HFF-Myc (cell line): ENCODE results near the gene KXD1.

Experiments used
- DNase-seq: peaks from one replicate; pipeline ENCODE4 v3.0.0-alpha.2; 2011; ENCODE audit warnings: low read depth; ENCODE audit errors: extremely low read depth
- H3K4me3 ChIP-seq: replicated peaks from 2 replicates; pipeline ENCODE4 v1.5.1; 2011; ENCODE audit warnings: low read depth, mild to moderate bottlenecking, control low read depth, low read length
- TF ChIP-seq, protein P1 (sequence below): IDR thresholded peaks from 2 replicates; pipeline ENCODE4 v1.5.1; 2012; ENCODE audit warnings: mild to moderate bottlenecking, low read depth, low read length, control low read depth; ENCODE audit errors: missing control alignments

KXD1 gene

DNA sequence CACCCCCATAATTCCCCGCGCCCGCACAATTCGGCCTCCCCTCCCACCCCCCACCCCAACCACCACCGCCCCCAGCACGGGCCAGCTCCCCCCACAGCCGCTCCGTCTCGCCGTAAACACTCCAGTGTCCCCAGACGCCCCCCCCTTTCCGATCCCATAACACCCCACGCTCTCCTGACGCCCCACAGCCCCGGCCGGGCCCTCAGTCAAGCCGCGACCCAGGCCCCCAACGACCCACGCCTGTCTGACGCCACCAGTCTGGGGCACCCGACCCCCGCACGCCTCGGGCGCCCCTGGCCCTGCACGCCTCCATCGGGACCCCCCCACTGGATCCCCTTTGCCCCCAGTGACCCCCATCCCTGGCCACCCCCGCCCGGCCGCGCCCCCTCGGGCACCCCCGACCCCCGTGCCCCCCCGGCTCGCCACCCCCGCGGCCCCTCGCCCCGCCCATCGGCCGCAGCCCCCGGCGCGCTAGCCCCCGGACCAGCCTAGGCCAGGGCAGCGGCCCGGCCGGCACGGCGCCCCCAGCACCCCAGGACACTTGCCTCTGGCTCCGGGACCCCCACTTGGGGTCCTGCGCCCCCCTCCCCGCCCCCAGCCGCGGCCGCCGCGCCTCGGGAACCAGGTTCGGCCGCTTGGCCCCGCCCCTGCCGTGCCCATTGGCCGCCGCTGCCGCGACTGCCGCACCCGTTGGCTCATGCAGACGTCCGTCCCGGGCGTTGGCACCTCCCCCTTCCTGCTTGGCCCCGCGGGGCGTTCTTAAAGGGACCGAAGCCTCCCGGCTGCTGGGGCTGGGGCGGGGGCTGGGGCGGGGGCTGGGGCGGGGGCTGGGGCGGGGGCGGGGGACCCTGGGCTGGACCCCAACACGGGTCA, 14.5 kb upstream of the KXD1 start, which contains the start of gene FKBP8:
TSS of gene FKBP8 (minus strand) at position 633 of the 873 bp plus-strand sequence. CDS start 1,603 bp downstream, outside the sequence.
- peak within 1 kb of the TSS; percentile 57 for H3K4me3 ChIP-seq
- DNase-seq: no peak
- TF ChIP-seq, protein P1, sequence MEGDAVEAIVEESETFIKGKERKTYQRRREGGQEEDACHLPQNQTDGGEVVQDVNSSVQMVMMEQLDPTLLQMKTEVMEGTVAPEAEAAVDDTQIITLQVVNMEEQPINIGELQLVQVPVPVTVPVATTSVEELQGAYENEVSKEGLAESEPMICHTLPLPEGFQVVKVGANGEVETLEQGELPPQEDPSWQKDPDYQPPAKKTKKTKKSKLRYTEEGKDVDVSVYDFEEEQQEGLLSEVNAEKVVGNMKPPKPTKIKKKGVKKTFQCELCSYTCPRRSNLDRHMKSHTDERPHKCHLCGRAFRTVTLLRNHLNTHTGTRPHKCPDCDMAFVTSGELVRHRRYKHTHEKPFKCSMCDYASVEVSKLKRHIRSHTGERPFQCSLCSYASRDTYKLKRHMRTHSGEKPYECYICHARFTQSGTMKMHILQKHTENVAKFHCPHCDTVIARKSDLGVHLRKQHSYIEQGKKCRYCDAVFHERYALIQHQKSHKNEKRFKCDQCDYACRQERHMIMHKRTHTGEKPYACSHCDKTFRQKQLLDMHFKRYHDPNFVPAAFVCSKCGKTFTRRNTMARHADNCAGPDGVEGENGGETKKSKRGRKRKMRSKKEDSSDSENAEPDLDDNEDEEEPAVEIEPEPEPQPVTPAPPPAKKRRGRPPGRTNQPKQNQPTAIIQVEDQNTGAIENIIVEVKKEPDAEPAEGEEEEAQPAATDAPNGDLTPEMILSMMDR: no peak

DNA sequence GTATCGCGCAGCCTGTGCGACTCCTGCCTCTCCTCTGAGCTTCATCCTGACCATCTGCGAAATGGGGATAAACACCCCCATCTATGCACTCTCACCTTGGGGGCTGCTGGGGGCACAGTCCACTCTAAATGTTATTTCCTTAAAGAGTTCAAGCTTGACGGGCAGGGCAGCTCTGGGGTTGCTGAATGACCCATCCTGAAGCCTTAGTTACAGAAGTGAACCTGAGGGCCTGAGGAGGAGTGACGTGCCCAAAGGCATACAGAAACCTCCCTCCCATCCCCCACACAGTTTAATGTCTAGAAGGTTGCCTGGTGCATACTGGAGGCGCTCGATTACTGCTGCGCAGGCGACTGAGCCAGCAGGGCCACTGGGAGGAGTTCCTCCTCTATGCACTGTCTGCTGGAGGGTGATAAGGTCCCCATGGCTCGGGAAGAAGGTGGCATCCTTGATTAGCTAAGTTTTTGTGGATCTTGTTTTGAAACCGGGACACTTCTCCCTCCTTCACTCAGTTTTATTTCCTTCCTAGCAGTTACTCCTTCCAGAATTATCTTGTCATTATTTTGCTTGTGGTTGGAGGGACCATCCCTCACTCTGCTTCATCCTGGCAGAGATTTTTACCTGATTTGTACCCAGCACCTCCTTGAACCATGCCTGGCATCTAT, 13.7 kb upstream of the KXD1 start:
- TF ChIP-seq, protein P1: no peak
- H3K4me3 ChIP-seq: peak overlapping the region; percentile 57
- DNase-seq: no peak

DNA sequence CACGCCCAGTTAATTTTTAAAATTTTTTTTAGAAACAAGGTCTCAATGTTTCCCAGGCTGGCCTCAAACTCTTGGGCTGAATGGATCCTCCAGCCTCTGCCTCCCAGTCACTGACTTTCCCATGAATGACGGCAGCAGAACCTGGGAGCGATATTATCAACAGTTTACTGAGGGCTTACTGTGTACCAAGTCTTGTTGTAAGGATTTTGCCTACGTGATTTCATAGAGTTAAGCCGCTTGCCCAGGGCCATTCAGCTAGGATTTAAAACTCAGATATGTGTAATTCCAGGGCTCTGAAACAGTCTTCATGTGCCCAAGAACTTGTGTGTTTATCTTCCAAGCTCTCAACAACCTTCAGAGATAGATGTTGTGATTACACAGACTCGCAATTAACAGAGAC, 6.0 kb upstream of the KXD1 start:
- TF ChIP-seq, protein P1: no peak
- no peak overlapping the region for H3K4me3 ChIP-seq

DNA sequence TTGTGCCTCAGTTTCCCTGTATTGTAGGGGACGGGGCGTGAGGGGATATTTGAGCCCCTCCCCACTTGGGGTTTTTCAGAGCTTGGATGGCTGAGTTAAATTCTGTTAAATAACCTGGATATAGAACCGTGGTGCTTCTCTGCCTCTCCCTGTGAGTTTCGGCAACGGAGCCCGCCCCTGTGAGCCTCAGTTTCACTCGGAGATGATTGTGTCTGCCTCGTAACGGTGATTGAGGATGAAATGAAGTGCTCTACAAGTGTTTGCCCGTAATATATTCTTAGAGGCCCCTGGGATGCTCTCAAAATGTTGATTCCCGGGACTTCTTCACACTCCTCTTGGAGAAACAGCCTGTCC, 509 bp downstream of the KXD1 start:
- TF ChIP-seq, protein P1: no peak
- peak overlapping the region; percentile 78 for H3K4me3 ChIP-seq
- DNase-seq: no peak

More for the DNA sequence above, 6.0 kb upstream of the KXD1 start:
- no peak for DNase-seq

DNA sequence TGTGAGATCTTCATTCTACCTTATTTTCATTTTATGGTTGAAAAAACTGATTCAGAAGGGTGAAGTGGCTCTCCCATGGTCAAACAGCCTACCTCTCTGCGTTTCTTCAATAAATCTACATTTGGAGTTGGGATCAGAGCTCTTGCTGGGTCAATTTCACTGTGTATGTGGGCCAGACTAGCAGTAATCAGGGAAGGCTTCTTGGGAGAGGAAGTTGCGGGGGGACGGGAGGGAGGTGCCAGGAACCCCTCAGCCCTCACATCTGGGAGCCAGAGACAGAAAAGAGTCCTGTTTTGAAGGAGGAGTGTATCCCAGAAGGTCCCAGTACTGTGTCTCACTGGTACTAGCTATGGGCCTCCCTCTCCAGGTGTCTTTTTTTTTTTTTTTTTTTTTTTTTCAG, 934 bp downstream of the KXD1 start:
- H3K4me3 ChIP-seq: peak overlapping the region; percentile 78
- TF ChIP-seq, protein P1: no peak
- DNase-seq: no peak

DNA sequence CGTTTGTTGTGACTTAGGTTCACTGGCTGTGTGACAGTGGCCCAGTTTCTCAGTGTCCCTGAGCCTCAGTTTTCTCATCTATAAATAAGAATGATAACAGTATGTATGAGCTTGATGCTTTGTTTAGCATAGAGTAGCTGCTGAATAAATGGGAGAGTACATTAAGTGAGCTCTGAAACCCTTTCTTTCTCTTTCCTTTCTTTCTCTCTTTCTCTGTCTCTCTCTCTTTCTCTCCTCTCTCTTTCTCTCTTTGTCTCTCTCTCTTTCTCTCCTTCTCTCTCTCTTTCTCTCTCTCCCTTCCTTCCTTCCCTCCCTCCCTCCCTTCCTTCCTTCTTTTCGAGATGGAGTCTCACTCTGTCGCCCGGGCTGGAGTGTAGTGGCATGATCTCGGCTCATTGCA, 2.0 kb downstream of the KXD1 start:
- DNase-seq: no peak
- H3K4me3 ChIP-seq: peak overlapping the region; percentile 78; the same call in 1 of the 2 replicates
- TF ChIP-seq, protein P1: no peak
